H1 (cell line): Measurements from ENCODE around the gene TMEM176B.

ENCODE experiments used
- CTCF ChIP-seq, 3 experiments: IDR thresholded peaks; 1 replicate in 2 of 3; 2 replicates in 1 of 3; pipeline versions ENCODE4 v1.5.1 to v1.6.1; 2011; ENCODE audit warnings: low read length in 3 of 3, mild to moderate bottlenecking in 3 of 3, inconsistent platforms in 2 of 3, low read depth in 1 of 3, moderate library complexity in 1 of 3; ENCODE audit not compliant: insufficient read depth in 1 of 3; ENCODE audit errors: control extremely low read depth in 1 of 3
- E2F6 ChIP-seq: IDR thresholded peaks from 2 replicates; pipeline ENCODE4 v1.6.1; 2012; ENCODE audit warnings: inconsistent platforms
- EP300 ChIP-seq, 2 experiments: IDR thresholded peaks; 1 replicate in 1 of 2; 2 replicates in 1 of 2; pipeline ENCODE4 v1.6.1; 2011 to 2012; ENCODE audit warnings: low read depth in 2 of 2, low read length in 2 of 2, mild to moderate bottlenecking in 2 of 2, borderline replicate concordance in 1 of 2, inconsistent platforms in 1 of 2, moderate library complexity in 1 of 2
- GABPA ChIP-seq: IDR thresholded peaks from 2 replicates; pipeline ENCODE4 v1.6.1; 2011; ENCODE audit warnings: mild to moderate bottlenecking, low read length, moderate library complexity, borderline replicate concordance; ENCODE audit not compliant: insufficient read depth
- HDAC2 ChIP-seq, 2 experiments: fragments of 300-600 bp in 1 of 2; sonication (generic) in 1 of 2; IDR thresholded peaks; 2 replicates each; pipeline ENCODE4 v1.6.1; 2011 to 2012; ENCODE audit warnings: low read depth in 2 of 2, low read length in 2 of 2, mild to moderate bottlenecking in 2 of 2, moderate library complexity in 2 of 2, borderline replicate concordance in 1 of 2, inconsistent platforms in 1 of 2
- JUND ChIP-seq: IDR thresholded peaks from 2 replicates; pipeline ENCODE4 v1.6.1; 2011; ENCODE audit warnings: mild to moderate bottlenecking, improper control_type of control experiment, low read length
- KDM1A ChIP-seq: fragments of 200-600, 300-600 bp; sonication (generic); IDR thresholded peaks from 2 replicates; pipeline ENCODE4 v1.7.1; 2016; ENCODE audit warnings: mild to moderate bottlenecking, low read length, borderline replicate concordance
- NRF1 ChIP-seq: IDR thresholded peaks from 2 replicates; pipeline ENCODE4 v1.6.1; 2011; ENCODE audit warnings: mild to moderate bottlenecking, low read depth, low read length, improper control_type of control experiment
- POLR2A ChIP-seq, 2 experiments: IDR thresholded peaks; 1 replicate in 1 of 2; 2 replicates in 1 of 2; pipeline ENCODE4 v1.6.1; 2011; ENCODE audit warnings: low read depth in 2 of 2, low read length in 2 of 2, mild to moderate bottlenecking in 2 of 2; ENCODE audit errors: control extremely low read depth in 1 of 2
- RFX5 ChIP-seq: IDR thresholded peaks from 2 replicates; pipeline ENCODE4 v1.6.1; 2011; ENCODE audit warnings: low read depth, low read length, improper control_type of control experiment, borderline replicate concordance

GRCh38 chr7:150842018-150842417 is 41.9 kb upstream of the TMEM176B start:
- TF ChIP-seq NRF1 (no peak), EP300 (IDR thresholded peaks at IDR 0.05; ENCODE audit: borderline replicate concordance in 1 of 2, low read depth in 2 of 2, low read length in 2 of 2) (no peak), KDM1A (no peak), RFX5 (no peak), E2F6 (no peak), CTCF (IDR thresholded peaks at IDR 0.05; ENCODE audit: control extremely low read depth in 1 of 3, insufficient read depth in 1 of 3, low read depth in 1 of 3, low read length in 3 of 3) (no peak), POLR2A (IDR thresholded peaks at IDR 0.05; ENCODE audit: control extremely low read depth in 1 of 2, low read depth in 2 of 2, low read length in 2 of 2) (no peak), GABPA (no peak), JUND (no peak), HDAC2 (IDR thresholded peaks at IDR 0.05; ENCODE audit: borderline replicate concordance in 1 of 2, low read depth in 2 of 2, low read length in 2 of 2) (no peak)
